SJCRH30 (cell line): ENCODE data around the gene SLC9A7. TPM values are rescaled to one million over a fixed set of nuclear protein-coding genes. Genes with fewer than 3 reads are reported as not detected.
"Not testable (repeated sequence)": the region's sequence is repeated elsewhere in the genome, so short reads cannot be mapped to it uniquely, and the experiment has no call there.

Experiments
- DNase-seq, 2 experiments: peaks; one replicate each; pipeline ENCODE4 v3.0.0-alpha.2; 2015 to 2020
- H3K27ac ChIP-seq: fragments of 250-450 bp; sonication (Bioruptor Pico); 2 replicates; pipeline ENCODE4 v1.5.1; 2020; ENCODE audit warnings: mild to moderate bottlenecking, moderate library complexity
- H3K27me3 ChIP-seq: fragments of 250-450 bp; sonication (Bioruptor Pico); 2 replicates; pipeline ENCODE4 v1.5.1; 2020; ENCODE audit warnings: mild to moderate bottlenecking, moderate library complexity
- H3K36me3 ChIP-seq: fragments of 250-450 bp; sonication (Bioruptor Pico); 2 replicates; pipeline ENCODE4 v1.5.1; 2020; ENCODE audit warnings: mild to moderate bottlenecking, moderate library complexity
- H3K4me1 ChIP-seq: fragments of 250-450 bp; sonication (Bioruptor Pico); 2 replicates; pipeline ENCODE4 v1.5.1; 2020; ENCODE audit warnings: mild to moderate bottlenecking, moderate library complexity
- H3K4me3 ChIP-seq: fragments of 250-450 bp; sonication (Bioruptor Pico); 2 replicates; pipeline ENCODE4 v1.5.1; 2020; ENCODE audit warnings: mild to moderate bottlenecking, moderate library complexity
- H3K9me3 ChIP-seq: fragments of 250-450 bp; sonication (Bioruptor Pico); replicated peaks from 2 replicates; pipeline ENCODE4 v1.5.1; 2020; ENCODE audit warnings: mild to moderate bottlenecking, moderate library complexity
- total RNA-seq: library from RNA; depleted of rRNA; stranded (reverse); fragments of >200 nt; shearing (Covaris generic); gene quantifications from 2 replicates; pipeline ENCODE4 v1.2.3, GENCODE V29; 2014; rRNA removed

SLC9A7 gene
- 1.9 and 2.2 TPM in 2 replicates for total RNA-seq

- Histone ChIP-seq H3K27ac (no peak within 1 kb of the TSS), H3K4me1 (no peaks in the 10 kb centered on the region)
- peak; percentile 59 to 71 for DNase-seq
Measured at GRCh38 chrX:46758956-46759644, at the start of gene SLC9A7. SLC9A7 (minus strand) TSS chrX:46759118; CDS start chrX:46759029, 89 bp downstream.

GRCh38 chrX:46805270-46805669 is 46.4 kb upstream of the SLC9A7 start:
- no peaks in the 10 kb centered on the region for H3K36me3 ChIP-seq
- H3K27ac ChIP-seq, result no peak overlapping the region
- H3K4me1 ChIP-seq, result no peaks in the 10 kb centered on the region
- no peak for DNase-seq
- H3K27me3 ChIP-seq, result no peaks in the 10 kb centered on the region
- H3K4me3 ChIP-seq, result no peak overlapping the region
- no peaks in the 10 kb centered on the region for H3K9me3 ChIP-seq

More at GRCh38 chrX:46758956-46759644, at the start of gene SLC9A7:
- H3K4me3 ChIP-seq, result peak within 1 kb of the TSS; percentile 52
- H3K36me3 ChIP-seq, result no peaks in the 10 kb centered on the region
- H3K9me3 ChIP-seq, result no peaks in the 10 kb centered on the region
- no peaks in the 10 kb centered on the region for H3K27me3 ChIP-seq

- H3K9me3 ChIP-seq, result no peaks in the 10 kb centered on the region
- H3K36me3 ChIP-seq, result no peaks in the 10 kb centered on the region
- peak in 1 of 2 experiments; percentile 1 for DNase-seq
- no peak overlapping the region for H3K27ac ChIP-seq
- H3K4me3 ChIP-seq, result no peak overlapping the region
- H3K4me1 ChIP-seq, result no peaks in the 10 kb centered on the region
- H3K27me3 ChIP-seq, result no peaks in the 10 kb centered on the region
Measured at GRCh38 chrX:46803140-46803539, 44.2 kb upstream of the SLC9A7 start.

GRCh38 chrX:46796574-46797191 is 37.8 kb upstream of the SLC9A7 start:
- Histone ChIP-seq H3K36me3 (no peaks in the 10 kb centered on the region), H3K9me3 (no peaks in the 10 kb centered on the region), H3K4me3 (no peak overlapping the region), H3K27ac (no peak overlapping the region), H3K4me1 (0 out of 2 replicates have a peak, but pooled peaks cover 5% of the 10 kb centered on the region), H3K27me3 (no peaks in the 10 kb centered on the region)
- DNase-seq, result peak; percentile 33 to 72

GRCh38 chrX:46793386-46794143 is 34.6 kb upstream of the SLC9A7 start:
- 0 out of 2 replicates have a peak, but pooled peaks cover 5% of the 10 kb centered on the region for H3K4me1 ChIP-seq
- H3K36me3 ChIP-seq, result no peaks in the 10 kb centered on the region
- no peak for DNase-seq
- no peaks in the 10 kb centered on the region for H3K9me3 ChIP-seq
- H3K27me3 ChIP-seq, result no peaks in the 10 kb centered on the region
- H3K4me3 ChIP-seq, result no peak overlapping the region
- no peak overlapping the region for H3K27ac ChIP-seq

- H3K27ac ChIP-seq, result peak overlapping the region; percentile 81
- no peaks in the 10 kb centered on the region for H3K27me3 ChIP-seq
- no peak for DNase-seq
- no peaks in the 10 kb centered on the region for H3K9me3 ChIP-seq
- no peak overlapping the region for H3K4me3 ChIP-seq
- H3K4me1 ChIP-seq, result 0 out of 2 replicates have a peak, but pooled peaks cover 5% of the 10 kb centered on the region
- H3K36me3 ChIP-seq, result no peaks in the 10 kb centered on the region
Measured at GRCh38 chrX:46792810-46793188, 33.9 kb upstream of the SLC9A7 start.

GRCh38 chrX:46791927-46792809 is 33.2 kb upstream of the SLC9A7 start:
- Histone ChIP-seq H3K27ac (peak overlapping the region; percentile 81), H3K4me3 (no peak overlapping the region)
- DNase-seq, result peak; percentile 59 to 72

GRCh38 chrX:46788902-46789301 is 30.0 kb upstream of the SLC9A7 start:
- Histone ChIP-seq H3K4me1 (0 out of 2 replicates have a peak, but pooled peaks cover 5% of the 10 kb centered on the region), H3K4me3 (no peak overlapping the region), H3K9me3 (no peaks in the 10 kb centered on the region), H3K27ac (no peak overlapping the region), H3K36me3 (no peaks in the 10 kb centered on the region), H3K27me3 (no peaks in the 10 kb centered on the region)
- peak in 1 of 2 experiments; percentile 2 for DNase-seq

More at GRCh38 chrX:46791927-46792809, 33.2 kb upstream of the SLC9A7 start:
- H3K36me3 ChIP-seq, result no peaks in the 10 kb centered on the region
- H3K9me3 ChIP-seq, result no peaks in the 10 kb centered on the region
- no peaks in the 10 kb centered on the region for H3K27me3 ChIP-seq
- H3K4me1 ChIP-seq, result 0 out of 2 replicates have a peak, but pooled peaks cover 5% of the 10 kb centered on the region

- H3K9me3 ChIP-seq, H3K27me3 ChIP-seq, H3K4me3 ChIP-seq, H3K27ac ChIP-seq, DNase-seq, H3K36me3 ChIP-seq, H3K4me1 ChIP-seq: not testable (repeated sequence)
Measured at GRCh38 chrX:46784437-46784836, 25.5 kb upstream of the SLC9A7 start.

- no peak overlapping the region for H3K4me3 ChIP-seq
- H3K36me3 ChIP-seq, result no peaks in the 10 kb centered on the region
- no peak overlapping the region for H3K27ac ChIP-seq
- no peaks in the 10 kb centered on the region for H3K27me3 ChIP-seq
- H3K9me3 ChIP-seq, result no peaks in the 10 kb centered on the region
- DNase-seq, result no peak
- H3K4me1 ChIP-seq, result no peaks in the 10 kb centered on the region
Measured at GRCh38 chrX:46782034-46782433, 23.1 kb upstream of the SLC9A7 start.

GRCh38 chrX:46777971-46778810 is 19.3 kb upstream of the SLC9A7 start:
- Histone ChIP-seq H3K27ac (no peak overlapping the region), H3K4me1 (no peaks in the 10 kb centered on the region), H3K36me3 (no peaks in the 10 kb centered on the region), H3K4me3 (no peak overlapping the region), H3K9me3 (no peaks in the 10 kb centered on the region), H3K27me3 (no peaks in the 10 kb centered on the region)
- no peak for DNase-seq

GRCh38 chrX:46770817-46771163 is 11.9 kb upstream of the SLC9A7 start:
- Histone ChIP-seq H3K4me1 (no peaks in the 10 kb centered on the region), H3K9me3 (no peaks in the 10 kb centered on the region), H3K27me3 (no peaks in the 10 kb centered on the region), H3K4me3 (no peak overlapping the region), H3K27ac (no peak overlapping the region), H3K36me3 (no peaks in the 10 kb centered on the region)
- no peak for DNase-seq

- H3K9me3 ChIP-seq, result no peaks in the 10 kb centered on the region
- H3K27ac ChIP-seq, result no peak overlapping the region
- H3K4me1 ChIP-seq, result no peaks in the 10 kb centered on the region
- DNase-seq, result no peak
- H3K4me3 ChIP-seq, result no peak overlapping the region
- no peaks in the 10 kb centered on the region for H3K27me3 ChIP-seq
- no peaks in the 10 kb centered on the region for H3K36me3 ChIP-seq
Measured at GRCh38 chrX:46770000-46770816, 11.3 kb upstream of the SLC9A7 start.
